Retinal pigment epithelial cell (primary cell): ENCODE measurements around the gene SOX9.

Experiments used
- DNase-seq: peaks from one replicate; pipeline ENCODE4 v3.0.0-alpha.2; 2010; ENCODE audit warnings: low read depth
- H3K4me3 ChIP-seq: 2 replicates; pipeline ENCODE4 v1.5.1; 2011; ENCODE audit warnings: mild to moderate bottlenecking, low read length, control low read depth, moderate library complexity
- TF ChIP-seq, protein P1 (sequence below): conservative IDR thresholded peaks from 2 replicates; pipeline ENCODE4 v1.5.1; 2011; ENCODE audit warnings: low read depth, low read length, control low read depth, inconsistent platforms

SOX9 gene

DNA sequence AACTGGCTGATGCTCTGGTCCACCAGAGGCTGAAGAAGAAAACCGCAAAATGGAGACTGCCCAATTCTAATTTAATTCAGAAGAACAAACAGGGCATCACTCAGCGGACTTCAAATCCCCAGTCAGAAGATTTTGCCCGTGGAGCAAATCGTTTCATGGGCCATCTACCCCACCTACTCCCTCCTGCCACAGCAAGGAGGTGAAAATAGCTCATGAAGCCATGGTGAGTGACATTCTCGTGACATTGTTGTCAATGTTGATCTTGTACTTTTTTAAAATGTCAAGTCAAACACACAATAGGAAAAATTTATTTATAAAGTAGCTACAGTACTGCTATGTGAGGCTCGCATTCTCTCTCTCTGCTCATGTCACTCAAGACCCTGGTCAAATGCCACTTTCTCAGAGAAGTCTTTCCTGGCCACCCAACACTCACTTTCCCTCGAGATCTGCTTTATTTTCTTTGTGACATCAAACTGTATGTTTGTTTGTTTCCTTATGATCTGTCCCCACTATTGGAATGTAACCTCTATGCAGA, 31.3 kb upstream of the SOX9 start:
- no peak for DNase-seq
- H3K4me3 ChIP-seq: no peak overlapping the region
- TF ChIP-seq, protein P1, sequence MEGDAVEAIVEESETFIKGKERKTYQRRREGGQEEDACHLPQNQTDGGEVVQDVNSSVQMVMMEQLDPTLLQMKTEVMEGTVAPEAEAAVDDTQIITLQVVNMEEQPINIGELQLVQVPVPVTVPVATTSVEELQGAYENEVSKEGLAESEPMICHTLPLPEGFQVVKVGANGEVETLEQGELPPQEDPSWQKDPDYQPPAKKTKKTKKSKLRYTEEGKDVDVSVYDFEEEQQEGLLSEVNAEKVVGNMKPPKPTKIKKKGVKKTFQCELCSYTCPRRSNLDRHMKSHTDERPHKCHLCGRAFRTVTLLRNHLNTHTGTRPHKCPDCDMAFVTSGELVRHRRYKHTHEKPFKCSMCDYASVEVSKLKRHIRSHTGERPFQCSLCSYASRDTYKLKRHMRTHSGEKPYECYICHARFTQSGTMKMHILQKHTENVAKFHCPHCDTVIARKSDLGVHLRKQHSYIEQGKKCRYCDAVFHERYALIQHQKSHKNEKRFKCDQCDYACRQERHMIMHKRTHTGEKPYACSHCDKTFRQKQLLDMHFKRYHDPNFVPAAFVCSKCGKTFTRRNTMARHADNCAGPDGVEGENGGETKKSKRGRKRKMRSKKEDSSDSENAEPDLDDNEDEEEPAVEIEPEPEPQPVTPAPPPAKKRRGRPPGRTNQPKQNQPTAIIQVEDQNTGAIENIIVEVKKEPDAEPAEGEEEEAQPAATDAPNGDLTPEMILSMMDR: no peak

DNA sequence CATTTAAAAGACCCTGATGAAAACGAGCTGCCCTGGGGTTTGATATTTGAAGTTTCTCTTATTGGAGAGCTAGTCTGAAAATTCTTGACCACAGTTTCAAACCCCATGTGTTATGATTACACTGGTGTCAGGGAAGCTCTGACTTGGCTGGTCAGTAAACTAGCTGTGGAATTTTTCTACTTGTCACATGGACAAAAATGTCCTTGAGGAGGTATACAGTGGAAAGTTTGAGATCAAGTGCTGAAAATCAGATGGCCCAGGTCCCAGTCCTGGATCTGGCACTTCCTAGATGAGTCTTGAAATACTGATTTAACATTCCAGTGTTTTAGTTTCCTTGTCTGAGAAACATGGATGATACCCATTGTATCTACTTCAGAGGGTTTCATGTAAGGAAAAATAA, 30.7 kb upstream of the SOX9 start:
- TF ChIP-seq, protein P1: no peak
- DNase-seq: no peak
- H3K4me3 ChIP-seq: no peak overlapping the region

DNA sequence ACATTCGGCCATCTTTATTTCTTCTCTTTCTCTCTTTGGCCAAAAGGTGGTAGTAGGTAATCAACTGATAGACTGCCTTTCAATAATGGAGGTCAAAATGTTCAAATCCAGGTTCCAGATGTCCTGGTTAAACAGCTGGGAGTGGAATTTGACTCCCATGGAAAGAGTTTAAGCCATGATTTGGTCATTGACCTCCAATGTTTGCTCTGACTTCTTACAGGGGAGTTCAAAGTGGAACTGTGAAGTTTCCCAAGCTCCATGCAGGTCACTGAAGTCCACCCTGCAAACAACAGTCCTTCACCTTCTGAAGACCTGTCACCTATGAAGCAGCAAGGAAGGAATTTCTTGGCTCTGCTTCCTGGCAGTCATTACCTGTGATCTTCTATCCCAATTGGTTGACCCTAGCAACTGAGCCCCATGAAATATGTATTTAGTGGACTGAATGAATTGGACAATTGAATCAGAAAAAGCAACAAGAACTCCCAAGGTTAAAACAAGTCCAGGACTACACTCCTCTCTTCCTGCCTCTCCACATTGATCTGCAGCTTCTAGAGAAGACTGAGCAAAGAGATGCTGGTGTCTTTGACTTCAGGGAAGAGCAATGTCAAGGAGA, 28.0 kb upstream of the SOX9 start:
- no peak overlapping the region for H3K4me3 ChIP-seq
- TF ChIP-seq, protein P1: no peak
- DNase-seq: no peak

DNA sequence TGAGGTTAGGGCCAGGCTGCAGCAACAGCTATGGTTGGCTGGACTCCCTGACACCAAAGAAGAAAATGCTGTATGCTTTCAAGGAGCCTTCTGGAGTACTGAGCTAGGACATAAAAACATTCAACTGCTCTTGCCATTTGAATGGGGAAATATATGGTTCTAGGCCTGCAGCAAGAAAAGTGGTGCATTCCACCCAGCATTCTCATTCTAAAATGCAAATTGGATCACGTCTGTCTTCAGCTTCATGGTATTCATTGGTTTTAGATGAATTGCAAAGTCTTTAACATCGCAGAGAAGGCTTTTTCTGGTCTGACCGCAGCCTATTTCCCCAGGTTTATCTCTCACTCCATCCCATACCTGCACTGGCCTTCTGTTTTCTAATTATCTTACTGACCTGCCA, 27.1 kb upstream of the SOX9 start:
- no peak for DNase-seq
- TF ChIP-seq, protein P1: no peak
- no peak overlapping the region for H3K4me3 ChIP-seq

DNA sequence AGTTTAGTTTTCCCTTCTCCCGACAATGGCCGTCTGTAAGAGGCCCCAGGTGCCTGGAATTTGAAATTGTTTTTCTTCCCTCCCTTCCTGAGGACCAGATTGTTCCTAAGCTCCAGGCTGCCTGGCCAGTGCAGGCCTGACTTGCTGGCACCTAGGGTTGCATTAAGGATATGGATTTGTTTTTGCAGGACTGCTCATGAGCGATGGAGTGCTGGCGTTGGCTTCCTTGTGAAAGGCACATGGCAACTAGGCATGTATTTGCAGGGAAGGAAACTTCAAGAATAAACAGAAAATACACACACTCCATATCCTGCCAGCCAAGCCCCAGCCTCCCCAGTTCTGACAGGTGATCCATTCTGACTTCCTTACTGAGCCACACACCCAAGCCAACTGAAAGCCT, 25.5 kb upstream of the SOX9 start:
- H3K4me3 ChIP-seq: no peak overlapping the region
- no peak for DNase-seq
- TF ChIP-seq, protein P1: no peak

DNA sequence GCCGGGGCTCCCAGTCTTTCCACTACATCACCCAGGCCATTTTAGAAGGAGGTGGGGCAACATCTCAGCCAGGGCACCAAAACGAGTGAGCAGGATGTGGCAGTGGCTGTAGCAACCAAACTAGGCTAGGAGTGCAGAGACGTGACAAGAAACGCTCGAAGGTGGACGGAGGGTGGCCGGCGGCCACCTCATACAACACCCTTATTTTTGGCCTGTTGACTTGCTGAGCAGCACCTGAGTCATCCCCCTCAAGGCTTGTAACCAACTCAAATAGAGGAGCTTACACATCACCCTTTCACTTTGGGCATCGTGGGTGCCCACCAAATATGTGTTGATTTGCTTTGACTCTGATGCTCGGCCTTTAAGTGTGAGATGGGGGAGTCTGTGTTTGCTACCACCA, 23.7 kb upstream of the SOX9 start:
- no peak overlapping the region for H3K4me3 ChIP-seq
- DNase-seq: no peak
- TF ChIP-seq, protein P1: peak; percentile 8

DNA sequence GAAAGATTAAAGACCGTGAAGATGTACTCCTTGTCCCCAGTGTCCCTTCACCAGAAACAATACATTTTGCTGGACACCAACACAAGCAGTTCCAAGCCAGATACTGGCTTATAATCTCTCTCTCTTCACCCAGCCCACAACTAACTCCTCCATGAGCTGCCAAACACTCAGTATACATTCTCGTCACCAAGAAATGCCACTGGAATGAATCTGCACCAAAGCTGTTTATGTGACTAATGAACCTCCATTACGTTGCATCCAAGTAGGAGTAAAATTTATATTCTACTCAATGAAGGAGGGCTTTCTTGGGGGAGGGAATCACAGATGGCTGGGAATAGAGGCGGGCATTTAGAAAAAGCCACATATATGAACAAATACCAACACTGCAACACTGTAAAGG, 20.9 kb upstream of the SOX9 start:
- TF ChIP-seq, protein P1: no peak
- DNase-seq: no peak
- no peak overlapping the region for H3K4me3 ChIP-seq
